GM19468 (cell line): ENCODE results near the gene CHIT1.

Experiments used
- ATAC-seq: cut with Tn5 transposase; IDR thresholded peaks from one replicate; pipeline ENCODE4 v1.9.1; 2021; ENCODE audit warnings: mild to moderate bottlenecking, moderate library complexity, moderate number of reproducible peaks; ENCODE audit not compliant: unreplicated experiment; ENCODE audit errors: extremely low read depth

The CHIT1 gene

DNA sequence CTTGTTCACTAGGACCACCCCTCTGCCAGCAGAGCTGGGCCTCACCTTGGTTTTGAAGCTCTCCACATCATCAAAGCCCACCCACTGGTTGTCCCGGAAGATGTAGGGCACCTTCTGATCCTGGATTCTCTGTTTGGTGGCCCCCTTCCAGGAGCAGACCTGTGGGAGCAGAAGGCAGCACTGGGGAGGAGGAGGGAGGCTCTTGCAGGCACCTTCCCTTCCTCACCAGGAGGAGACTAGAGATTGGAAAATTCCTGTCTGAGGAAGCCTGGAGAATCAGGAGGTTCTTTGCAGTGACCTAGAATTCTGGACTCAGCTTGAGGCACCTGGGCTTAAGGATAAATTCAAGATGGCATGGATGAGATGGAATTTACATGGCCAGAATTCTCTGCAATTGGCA is 10.3 kb downstream of the CHIT1 start:
- ATAC-seq, result no peak

DNA sequence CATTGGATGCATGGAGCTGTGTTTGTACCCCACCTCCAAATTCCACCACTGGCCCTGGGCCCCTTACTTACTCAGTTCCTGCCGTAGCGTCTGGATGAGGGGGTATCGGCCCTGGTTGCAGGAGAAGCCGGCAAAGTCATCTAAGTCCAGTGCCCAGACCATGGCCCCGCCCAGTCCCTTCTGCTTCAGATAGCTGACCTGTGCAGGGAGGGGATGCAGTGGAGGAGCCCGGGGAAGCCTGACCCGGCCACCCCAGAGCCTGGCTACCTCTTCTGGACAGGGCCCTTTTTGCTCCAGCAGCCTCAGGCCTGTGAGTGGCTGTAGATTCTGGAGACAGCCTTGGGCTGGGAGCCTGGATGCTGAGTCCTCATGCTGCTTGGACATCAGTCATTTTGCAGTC is 11.8 kb downstream of the CHIT1 start:
- ATAC-seq, result no peak

DNA sequence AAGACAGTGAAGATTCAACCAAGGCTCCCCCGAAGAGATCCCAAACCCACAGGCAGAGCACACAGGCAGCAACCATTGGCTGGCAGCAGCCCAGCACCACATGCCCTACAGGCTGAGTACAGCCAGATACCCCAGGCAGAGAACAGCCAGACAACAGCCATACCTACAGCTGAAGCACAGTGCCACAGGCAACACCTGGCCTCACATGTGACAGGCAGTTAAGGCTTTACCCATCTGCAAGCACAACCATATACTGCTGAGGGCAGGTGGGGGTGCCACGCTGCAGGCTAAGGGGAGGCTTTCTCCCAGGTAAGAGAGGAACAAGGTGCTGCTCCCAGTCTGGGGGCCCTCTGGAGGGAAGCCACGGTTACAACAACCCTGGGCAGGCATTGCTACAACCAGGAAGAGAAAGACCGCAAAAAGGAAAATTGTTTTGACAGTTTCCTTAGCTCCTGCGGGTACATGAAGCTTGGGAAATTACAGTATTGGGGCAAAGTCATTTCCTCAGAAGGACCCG is 12.3 kb downstream of the CHIT1 start:
- no peak for ATAC-seq

DNA sequence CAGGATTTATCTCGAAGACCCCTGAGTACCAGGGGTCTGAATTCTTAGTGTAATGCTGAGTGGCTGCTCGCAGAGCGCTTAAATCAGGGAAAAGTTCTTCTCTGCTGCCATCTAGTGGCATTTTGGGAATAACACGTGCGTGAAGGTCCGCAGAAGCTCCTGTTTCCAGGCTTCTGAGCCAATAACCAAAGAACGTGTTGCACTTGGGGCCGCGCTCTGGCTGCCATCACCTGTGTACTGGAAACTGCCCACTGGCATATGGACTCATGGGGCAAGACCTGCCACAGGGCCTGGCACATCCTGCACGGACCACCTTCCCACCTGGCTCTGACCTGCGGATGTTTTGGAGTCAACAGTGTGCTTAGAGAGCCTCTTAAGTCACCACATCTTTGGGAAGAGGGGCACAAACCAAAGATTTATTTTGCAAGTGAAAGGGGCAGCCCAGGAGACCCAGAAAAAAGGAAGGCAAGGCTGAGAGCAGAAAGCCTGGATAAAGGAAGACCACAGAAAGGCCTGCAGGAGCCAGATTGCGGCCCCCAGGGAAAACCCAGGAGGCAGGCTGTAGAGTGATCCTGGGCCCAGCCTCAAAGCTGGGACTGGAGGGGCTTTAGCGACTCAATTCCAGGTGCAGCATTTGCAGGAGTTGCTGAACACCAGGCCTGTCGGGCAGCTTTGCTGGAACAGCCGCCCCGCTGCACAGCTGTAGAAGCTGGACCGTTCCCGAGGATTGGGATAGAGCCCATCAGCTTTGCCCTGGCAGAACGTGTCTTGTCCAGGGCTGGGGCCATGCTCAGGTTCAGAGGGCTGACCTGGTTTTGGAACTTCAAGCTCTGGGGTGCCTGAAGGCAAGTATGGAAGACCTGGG is 13.0 kb downstream of the CHIT1 start:
- ATAC-seq, result no peak

DNA sequence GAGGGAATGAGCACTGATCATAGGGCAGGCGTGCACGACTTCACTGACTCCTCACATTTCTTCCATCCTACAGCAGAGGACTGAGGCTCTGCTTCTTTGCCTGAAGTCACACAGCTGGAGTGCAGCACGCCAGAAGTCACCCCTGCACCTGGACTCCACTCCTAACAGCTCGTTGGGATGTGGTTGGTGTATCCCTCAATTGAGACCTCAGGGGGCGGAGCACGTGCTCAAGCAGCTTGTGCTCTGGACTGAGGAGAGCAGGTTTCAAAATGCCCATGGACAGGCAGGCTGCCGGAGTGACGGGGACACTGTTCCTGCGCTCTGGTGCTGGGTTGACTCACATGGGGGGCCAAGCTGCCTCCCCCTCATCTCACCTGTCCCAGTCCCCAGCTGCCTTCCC is 13.9 kb downstream of the CHIT1 start:
- no peak for ATAC-seq

DNA sequence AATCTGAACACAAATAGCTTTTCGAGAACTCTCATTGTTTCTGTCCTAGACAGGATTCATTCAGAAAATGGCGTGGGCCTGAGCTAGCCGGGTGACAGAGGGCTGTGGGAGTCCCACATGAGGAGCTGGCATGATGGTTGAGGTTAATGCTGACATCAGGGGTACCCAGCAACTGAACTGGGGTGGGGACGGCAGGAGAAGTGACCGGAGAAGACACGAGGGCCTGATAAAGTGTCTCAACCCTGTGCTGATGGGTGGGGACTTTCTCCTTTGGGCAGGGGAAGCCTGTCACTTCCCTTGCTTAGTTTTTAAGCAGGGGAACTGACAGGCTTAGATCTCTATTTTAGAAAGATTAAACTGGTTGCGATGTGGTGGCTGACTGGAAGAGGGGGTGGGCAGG is 14.6 kb downstream of the CHIT1 start:
- ATAC-seq, result no peak

DNA sequence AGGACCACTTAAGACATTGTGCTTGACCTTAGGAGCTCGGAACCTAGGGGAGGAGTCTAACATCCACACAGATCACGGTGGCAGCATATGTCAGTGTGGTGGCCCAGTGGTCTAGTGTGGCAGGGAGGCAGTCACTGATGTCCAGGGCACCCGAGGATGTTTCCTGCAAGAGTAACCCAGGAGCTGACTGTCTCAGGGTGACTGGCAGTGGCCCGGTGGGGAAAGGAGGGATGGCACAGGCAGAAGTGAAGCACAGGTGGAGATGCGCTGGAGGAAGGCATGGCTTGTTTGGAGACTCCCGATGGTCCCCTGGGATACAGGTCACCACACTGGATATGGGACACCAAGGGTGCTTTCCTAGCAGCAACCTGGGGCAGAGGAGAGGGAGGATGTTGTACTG is 16.3 kb downstream of the CHIT1 start:
- no peak for ATAC-seq

DNA sequence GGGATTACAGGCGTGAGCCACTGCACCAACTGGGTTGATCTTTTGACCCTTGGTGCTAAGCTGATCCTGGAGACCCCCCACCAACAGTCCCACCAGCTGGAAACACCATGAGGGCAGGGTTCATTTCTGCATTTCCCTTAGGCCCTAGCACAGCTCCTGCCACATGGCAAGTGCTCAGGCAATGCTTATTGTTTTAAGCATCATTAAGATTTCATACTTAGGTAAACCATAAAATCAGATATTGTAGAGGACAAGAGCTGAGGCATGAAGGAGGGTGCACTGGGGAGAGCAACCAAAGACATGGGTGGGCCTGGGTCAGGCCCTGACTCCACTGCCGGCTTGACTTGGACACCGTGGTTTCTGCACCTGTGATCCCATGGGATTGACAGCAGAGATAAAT is 17.7 kb downstream of the CHIT1 start:
- ATAC-seq, result no peak

DNA sequence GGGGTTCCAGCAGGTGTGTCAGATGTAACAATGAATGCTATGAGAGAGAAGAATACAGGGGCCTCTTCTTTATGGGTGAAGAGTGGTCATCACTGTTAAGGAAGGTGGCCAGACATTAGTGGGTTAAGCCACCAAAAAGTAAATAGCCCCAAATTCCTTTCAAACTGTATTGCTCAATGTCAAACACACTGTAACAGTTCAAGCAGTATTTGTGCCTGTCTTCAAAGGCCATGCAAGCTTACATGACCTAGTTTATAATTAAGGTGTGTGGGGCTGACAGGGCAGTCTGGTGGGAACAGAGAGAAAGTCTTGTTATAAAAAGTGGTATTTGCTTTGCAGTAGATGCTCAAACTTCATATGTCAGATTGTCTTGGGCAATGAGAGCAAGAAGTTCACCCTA is 18.5 kb downstream of the CHIT1 start:
- ATAC-seq, result no peak

DNA sequence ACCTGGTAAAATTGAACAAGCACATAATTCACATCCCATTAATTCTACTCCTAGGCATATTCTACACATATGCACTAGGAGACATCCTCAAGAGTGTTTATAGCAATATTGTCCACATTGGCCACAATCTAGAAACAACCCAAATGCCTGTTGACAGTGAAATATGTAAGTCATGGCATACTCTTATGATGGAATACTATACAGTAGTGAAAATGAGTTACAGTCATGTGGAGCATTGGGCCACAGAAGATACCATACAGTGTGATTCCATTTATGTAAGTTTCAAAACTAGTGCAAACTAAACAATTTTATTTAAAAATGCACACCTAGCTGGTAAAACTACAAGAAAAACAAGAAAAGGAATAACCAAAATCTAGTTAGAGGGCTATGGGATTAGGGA is 19.1 kb downstream of the CHIT1 start:
- ATAC-seq, result no peak

DNA sequence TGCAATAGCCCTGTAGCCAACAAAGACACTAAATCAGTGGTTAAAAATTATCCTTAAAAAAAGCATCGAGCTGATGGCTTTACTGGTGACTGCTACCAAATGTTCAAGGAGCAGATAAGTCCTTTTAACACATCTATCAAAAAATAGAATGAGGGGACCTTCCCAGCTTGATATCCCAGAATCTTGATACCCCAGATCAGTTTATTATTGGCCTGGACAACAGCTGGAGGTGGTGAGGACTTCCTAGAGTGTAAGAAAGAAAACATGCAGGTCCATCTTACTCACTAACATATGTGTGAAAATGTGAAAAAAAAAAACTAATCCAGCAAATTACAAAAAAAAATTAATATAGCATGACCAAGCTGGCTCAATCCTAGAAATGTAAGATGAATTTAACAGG is 21.3 kb downstream of the CHIT1 start:
- ATAC-seq, result no peak

DNA sequence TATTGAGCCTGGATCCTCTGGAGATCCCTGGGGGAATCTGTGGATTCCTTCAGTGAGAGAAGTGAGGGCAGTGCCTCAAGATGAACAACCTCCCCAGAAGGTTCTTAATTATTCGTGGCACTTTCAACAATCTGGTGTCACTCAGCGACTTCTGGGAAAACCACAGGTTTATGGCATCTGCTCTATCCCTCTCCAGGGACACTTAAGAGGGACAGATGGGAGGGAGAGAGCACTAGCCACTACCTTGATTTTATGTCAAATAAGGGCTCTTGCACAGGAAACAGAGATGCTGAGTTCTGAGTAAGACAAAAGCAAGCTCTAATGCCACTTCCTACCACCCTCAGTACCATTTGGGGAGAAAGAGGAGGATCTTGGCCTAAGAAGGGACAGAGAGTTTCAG is 21.7 kb downstream of the CHIT1 start:
- no peak for ATAC-seq

DNA sequence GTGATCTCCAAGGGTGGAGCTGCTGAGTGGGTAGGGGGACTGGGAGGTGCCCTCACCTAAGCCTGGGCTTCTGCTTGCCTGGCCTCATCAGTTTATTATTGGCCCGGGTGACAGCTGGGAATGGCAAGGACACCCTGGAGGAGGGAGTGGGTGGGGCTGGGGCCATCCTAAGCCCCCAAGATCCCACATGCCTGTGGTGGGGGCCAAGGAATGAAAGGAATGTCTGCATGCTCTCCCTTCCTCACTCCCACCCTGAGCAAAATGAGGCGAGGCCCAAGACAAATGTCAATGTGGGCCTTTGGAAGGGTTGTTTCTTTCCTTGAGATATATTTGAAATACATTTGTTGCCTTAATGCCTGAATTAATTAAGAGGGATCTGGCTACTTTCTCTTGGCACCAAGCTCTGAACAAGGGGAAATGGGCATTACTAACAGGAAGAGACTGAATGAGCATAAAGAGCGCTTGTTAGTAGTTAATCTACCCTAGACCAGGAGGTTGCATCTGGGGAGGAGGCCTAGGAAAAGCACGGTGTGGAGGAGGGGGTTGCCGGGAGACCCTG is 23.3 kb downstream of the CHIT1 start:
- ATAC-seq, result no peak

DNA sequence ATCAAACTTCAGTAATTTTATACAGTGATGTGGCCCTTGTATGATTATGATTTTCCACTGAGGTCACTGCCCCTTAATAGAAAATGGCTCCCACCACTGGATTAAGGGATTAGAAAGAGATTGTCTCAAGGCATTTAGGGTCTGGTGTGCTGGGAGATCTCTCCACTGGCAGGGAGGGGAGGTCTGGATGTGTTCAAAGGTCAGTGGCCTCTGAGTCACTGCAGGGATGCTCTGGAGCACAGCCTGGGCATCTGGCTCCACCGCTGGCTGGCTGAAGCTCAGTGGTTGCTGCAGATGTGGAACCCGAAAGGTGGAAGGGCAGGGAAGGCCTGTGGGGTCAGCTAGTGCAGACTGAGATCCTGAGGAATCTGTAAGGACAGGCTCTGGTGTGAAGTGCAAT is 24.7 kb downstream of the CHIT1 start:
- no peak for ATAC-seq

DNA sequence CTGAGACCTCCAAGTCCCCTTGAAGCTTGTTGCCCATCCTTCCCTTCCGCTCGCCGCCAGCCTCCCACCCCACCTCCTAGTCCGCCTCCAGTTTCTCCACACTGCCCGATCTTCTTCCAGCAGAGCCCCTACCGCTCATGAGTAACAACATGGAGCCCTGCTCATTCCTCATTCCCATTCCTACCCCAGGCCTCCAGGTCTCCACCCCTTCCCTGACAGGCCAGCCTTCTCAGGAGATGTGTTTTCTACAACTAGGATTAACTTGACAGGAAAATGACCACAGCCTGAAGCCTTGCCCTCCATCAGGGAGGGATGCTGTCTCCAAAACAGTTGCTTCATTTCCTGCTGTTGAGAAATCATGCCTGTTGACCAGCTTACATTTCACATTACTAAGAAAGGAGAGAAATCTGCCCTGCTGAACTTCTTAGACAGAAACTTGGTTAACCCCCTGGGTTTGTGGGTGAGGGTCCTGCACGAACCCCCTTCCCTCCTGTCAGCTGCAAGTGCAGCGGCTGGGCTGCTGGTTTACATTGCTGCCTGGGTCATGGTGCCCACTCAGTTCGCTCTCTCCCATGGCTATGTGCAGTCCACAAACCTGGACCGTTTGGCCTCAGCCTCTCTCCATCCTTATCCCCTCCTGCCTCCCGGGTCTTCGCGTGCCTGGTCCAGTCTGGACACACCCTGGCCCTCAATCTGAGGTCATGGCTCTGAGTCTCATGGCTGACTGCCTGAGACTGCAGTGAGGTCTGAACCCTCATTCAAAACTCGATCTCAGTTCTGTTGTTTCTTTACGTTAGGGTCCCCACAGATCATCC is 26.8 kb downstream of the CHIT1 start:
- no peak for ATAC-seq

DNA sequence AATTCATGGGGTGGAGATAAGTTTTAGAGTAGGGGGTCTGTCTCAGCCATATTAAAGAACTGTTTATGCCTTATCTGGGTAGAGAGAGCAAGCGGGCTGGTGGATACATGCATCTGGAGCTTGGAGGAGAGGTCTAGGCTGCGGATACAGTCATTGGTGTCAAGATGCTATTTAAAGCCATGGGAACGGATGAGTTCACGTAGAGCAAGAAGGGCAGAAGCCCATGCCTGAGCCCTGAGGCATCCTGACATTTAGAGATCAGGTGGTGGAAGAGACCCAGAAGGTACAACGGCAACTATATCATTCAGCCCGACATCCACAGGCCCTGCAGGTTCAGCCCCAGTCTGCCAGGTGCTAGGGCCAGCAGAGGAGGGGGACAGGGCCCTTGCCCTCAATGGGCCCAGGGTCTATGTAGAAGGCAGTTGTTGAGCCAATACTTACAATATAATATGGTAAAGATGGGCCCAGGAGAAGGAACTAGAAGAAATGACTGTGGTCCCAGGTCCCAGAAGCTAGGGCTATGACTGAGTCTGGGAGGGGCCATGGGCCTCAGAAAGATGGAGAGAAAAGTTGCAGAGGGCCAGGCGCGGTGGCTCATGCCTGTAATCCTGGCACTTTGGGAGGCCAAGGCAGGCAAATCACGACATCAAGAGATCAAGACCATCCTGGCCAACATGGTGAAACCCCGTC is 27.8 kb downstream of the CHIT1 start:
- no peak for ATAC-seq

DNA sequence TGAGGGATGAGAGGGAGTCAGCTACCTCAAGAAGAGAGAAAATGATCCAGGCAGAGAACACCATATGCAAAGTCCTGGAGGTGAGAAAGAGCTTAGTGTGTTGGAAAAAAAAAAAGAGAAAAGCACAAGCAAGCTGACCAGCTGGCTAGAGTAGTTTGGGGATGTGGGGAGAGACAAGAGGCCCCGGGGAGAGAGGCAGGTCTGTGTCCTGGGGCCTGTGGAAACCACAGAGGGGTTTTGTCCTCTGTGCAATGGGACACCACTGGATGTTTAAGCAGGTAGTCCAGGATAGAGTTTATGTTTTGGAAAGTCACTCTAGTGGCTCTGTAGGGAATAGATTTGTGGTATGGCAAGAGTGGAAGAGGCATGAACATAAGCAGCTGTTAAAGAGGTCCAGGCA is 28.6 kb downstream of the CHIT1 start:
- ATAC-seq, result no peak

DNA sequence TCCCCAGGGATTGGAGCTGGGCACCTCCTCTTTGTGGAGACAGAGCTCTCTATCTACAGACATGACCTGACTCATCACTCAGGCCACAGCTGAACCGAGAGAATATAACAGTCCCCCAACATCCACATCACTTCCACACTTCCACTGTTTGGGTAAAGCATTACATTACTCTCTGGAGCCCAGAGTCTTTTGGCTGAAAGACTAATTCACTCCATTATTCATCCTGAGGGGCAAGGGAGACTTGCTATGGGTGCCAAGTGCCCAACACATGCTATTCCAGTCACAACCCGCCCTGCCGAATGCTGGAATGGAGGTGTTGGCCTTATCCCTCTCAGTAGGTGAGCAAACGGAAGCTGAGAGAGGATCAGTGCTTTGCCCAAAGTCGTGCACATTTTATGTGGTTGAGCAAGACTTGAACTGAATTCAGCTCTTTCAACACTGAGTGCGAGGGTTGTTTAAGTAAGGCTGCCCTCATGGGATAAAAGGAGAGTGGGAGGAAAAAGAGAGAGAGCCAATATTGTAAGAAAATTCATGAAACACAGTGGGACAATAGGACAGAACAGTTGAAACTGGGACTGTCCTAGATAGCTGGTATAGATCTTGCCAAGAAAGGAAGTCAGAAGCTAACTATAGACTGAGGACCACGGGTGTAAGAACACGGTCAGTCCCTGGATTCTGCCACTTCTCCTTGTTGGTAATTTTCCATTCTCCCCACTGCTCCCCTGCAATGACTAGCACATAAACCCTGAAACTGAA is 29.5 kb downstream of the CHIT1 start:
- no peak for ATAC-seq

DNA sequence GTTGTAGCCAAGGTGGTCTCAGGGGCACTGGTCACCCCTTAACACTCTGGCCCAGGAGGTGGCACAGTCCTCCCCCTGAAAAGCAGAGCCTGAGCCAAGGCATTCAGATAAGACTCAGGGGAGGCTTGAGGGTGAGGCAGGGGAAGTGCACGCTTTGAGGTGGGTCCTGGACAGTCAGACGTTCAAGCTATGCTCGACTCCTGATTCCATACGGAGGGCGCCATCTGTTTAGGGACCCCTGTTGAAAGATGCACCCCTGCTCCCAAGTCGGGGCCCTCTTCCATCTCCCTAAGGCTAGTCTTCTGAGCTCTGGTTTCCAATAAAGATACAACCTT is 30.0 kb downstream of the CHIT1 start:
- no peak for ATAC-seq

DNA sequence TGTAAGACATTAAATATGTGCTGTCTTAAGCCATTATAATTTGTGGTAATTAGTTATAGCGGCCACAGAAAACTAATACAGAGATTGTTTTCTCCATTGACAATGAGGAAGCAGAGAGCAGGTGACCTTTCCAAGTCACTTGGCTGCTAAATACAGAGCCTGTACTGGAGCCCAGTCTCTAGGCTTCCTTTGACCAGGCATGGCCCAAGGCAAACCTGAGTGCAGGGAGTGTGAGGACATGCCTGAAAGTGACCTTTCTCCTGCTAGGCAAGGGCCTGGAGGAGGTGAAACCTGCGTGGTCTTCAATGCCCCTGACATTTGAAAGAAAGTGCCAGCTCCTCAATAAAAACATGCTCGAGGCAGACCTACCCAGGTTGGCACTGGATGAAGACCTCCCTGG is 30.5 kb downstream of the CHIT1 start:
- ATAC-seq, result no peak
